ENCODE results near the gene PNKD. TPM values are rescaled to one million over a fixed set of nuclear protein-coding genes. Genes with fewer than 3 reads are reported as not detected.
A peak's percentile ranks its signal among the peaks of the same experiment; 100 is the strongest.

PNKD gene
- total and polyA plus RNA-seq, 7 donors = 31.5 to 86.9 (median 54.5) TPM

- TF ChIP-seq, protein P1, sequence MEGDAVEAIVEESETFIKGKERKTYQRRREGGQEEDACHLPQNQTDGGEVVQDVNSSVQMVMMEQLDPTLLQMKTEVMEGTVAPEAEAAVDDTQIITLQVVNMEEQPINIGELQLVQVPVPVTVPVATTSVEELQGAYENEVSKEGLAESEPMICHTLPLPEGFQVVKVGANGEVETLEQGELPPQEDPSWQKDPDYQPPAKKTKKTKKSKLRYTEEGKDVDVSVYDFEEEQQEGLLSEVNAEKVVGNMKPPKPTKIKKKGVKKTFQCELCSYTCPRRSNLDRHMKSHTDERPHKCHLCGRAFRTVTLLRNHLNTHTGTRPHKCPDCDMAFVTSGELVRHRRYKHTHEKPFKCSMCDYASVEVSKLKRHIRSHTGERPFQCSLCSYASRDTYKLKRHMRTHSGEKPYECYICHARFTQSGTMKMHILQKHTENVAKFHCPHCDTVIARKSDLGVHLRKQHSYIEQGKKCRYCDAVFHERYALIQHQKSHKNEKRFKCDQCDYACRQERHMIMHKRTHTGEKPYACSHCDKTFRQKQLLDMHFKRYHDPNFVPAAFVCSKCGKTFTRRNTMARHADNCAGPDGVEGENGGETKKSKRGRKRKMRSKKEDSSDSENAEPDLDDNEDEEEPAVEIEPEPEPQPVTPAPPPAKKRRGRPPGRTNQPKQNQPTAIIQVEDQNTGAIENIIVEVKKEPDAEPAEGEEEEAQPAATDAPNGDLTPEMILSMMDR (IDR thresholded peaks at IDR 0.05) = no peak
- ATAC-seq (no peak), DNase-seq (no peak)
- Histone ChIP-seq H3K27ac (no peak overlapping the region), H3K9me3 (no peaks in the 10 kb centered on the region), H3K27me3 (ENCODE audit: insufficient read depth in 3 of 3, low read length in 2 of 3) (no peaks in the 10 kb centered on the region), H3K36me3 (ENCODE audit: insufficient read depth in 1 of 2, low read depth in 1 of 2) (no peaks in the 10 kb centered on the region), H3K4me1 (peaks cover 4% of the 10 kb centered on the region), H3K4me3 (no peak overlapping the region)
- 90 to 95% (median 95%) methylated on average over 5 of the region's 5 CpGs for WGBS, 3 donors
- intact Hi-C loops (cut with DNase I) = loop anchor here (10.0 kb wide), 2 partner anchors 208 to 782 kb away; partner anchors contain the start of genes CNPPD1 (in 1 of the 2), RETREG2 (in 1 of the 2) and SLC23A3 (in 1 of the 2)
Observed at GRCh38 chr2:218392459-218392858, 122.1 kb downstream of the PNKD start.

DNA sequence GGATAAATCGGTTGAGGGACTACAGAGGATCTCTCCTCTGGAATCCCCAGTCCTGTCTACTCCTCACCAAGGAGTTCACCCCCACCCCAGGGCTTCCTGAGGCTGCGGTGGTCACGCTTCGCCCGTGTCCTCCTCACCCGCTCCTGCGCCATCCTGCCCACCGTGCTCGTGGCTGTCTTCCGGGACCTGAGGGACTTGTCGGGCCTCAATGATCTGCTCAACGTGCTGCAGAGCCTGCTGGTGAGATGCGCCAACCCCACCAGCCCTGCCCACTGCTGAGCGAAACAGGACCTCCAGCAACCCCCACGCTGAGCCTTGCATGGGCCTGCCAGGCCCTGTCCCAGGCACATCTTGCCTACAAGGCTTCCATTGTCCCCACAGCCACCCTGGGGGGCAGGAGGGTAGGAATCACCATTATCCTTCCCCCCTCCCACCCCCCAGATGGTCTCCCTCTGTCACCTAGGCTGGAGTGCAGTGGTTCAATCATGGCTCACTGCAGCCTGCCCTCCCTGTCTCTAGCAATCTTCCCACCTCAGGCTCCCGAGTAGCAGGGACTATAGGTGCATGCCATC lies 122.7 kb downstream of the PNKD start:
- Histone ChIP-seq H3K36me3 (ENCODE audit: insufficient read depth in 1 of 2, low read depth in 1 of 2) (no peaks in the 10 kb centered on the region), H3K27me3 (ENCODE audit: insufficient read depth in 3 of 3, low read length in 2 of 3) (no peaks in the 10 kb centered on the region), H3K9me3 (no peaks in the 10 kb centered on the region), H3K4me1 (peaks cover 9% of the 10 kb centered on the region), H3K4me3 (no peak overlapping the region), H3K27ac (no peak overlapping the region)
- 73 to 76% (median 75%) methylated on average over 16 of the region's 16 CpGs for WGBS, 3 donors
- TF ChIP-seq, protein P1 (IDR thresholded peaks at IDR 0.05) = no peak
- ATAC-seq (no peak), DNase-seq (no peak)
- intact Hi-C loops (cut with DNase I) = loop anchor here (10.0 kb wide), 2 partner anchors 208 to 782 kb away; partner anchors contain the start of genes CNPPD1 (in 1 of the 2), RETREG2 (in 1 of the 2) and SLC23A3 (in 1 of the 2)

DNA sequence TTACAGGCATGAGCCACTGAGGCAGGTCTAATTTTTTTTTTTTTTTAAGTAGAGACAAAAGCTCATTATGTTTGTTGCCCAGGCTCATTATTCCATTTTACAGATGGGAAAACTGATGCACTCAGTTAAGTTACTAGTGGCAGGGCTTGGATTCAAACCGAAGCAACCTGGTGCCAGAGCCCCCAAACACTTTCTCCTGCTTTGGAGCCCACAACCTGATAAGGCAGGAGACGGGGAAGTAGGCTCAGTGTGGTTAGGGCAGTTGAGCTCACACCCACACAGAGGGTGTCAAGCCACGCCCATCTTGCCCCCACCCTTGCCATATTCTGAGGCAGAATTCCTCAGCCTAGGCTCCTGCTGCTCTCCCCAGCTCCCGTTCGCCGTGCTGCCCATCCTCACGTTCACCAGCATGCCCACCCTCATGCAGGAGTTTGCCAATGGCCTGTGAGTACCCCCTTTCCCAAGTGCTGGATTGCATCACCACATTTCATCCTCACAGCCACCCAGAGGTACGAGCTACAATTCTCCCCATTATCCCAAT lies 123.5 kb downstream of the PNKD start:
- intact Hi-C loops (cut with DNase I) = loop anchor here (10.0 kb wide), 2 partner anchors 209 to 781 kb away; partner anchors contain the start of genes CNPPD1 (in 1 of the 2), RETREG2 (in 1 of the 2) and SLC23A3 (in 1 of the 2)
- Histone ChIP-seq H3K4me1 (peaks cover 11% of the 10 kb centered on the region), H3K27ac (no peak overlapping the region), H3K36me3 (ENCODE audit: insufficient read depth in 1 of 2, low read depth in 1 of 2) (no peaks in the 10 kb centered on the region), H3K27me3 (ENCODE audit: insufficient read depth in 3 of 3, low read length in 2 of 3) (no peaks in the 10 kb centered on the region), H3K4me3 (no peak overlapping the region), H3K9me3 (no peaks in the 10 kb centered on the region)
- ATAC-seq = no peak
- DNase-seq = no peak
- WGBS, 3 donors = 73 to 82% (median 80%) methylated on average over 8 of the region's 8 CpGs
- TF ChIP-seq, protein P1 (IDR thresholded peaks at IDR 0.05) = no peak

GRCh38 chr2:218394298-218395089 lies 124.2 kb downstream of the PNKD start:
- H3K4me3 ChIP-seq = no peak overlapping the region
- 83 to 86% (median 86%) methylated on average over 13 of the region's 13 CpGs for WGBS, 3 donors
- TF ChIP-seq, protein P1 (IDR thresholded peaks at IDR 0.05) = no peak
- no peaks in the 10 kb centered on the region for H3K27me3 ChIP-seq (ENCODE audit: insufficient read depth in 3 of 3, low read length in 2 of 3)
- H3K27ac ChIP-seq = no peak overlapping the region
- DNase-seq = peak in 1 of 2 donors; percentile 63
- ATAC-seq = no peak
- H3K36me3 ChIP-seq (ENCODE audit: insufficient read depth in 1 of 2, low read depth in 1 of 2) = no peaks in the 10 kb centered on the region
- peaks cover 11% of the 10 kb centered on the region for H3K4me1 ChIP-seq
- no peaks in the 10 kb centered on the region for H3K9me3 ChIP-seq
- intact Hi-C loops (cut with DNase I) = loop anchor here (5.0 to 10.0 kb wide), 3 partner anchors 102 to 780 kb away; partner anchors contain the start of genes CNPPD1 (in 1 of the 2), RETREG2 (in 1 of the 2), SLC23A3 (in 1 of the 2) and TMBIM1 (in 1 of the 2)

All from psoas muscle (tissue), 8 donors.